ENCODE measurements around the gene SF3B5. TPM values are rescaled to one million over a fixed set of nuclear protein-coding genes. Genes with fewer than 3 reads are reported as not detected.

Gene SF3B5
- total and polyA plus RNA-seq, 2 of the 8 experiments (the other 6 are each of a cell fraction or from before 2014, with no cell fraction given) = 195 to 588 TPM

DNA sequence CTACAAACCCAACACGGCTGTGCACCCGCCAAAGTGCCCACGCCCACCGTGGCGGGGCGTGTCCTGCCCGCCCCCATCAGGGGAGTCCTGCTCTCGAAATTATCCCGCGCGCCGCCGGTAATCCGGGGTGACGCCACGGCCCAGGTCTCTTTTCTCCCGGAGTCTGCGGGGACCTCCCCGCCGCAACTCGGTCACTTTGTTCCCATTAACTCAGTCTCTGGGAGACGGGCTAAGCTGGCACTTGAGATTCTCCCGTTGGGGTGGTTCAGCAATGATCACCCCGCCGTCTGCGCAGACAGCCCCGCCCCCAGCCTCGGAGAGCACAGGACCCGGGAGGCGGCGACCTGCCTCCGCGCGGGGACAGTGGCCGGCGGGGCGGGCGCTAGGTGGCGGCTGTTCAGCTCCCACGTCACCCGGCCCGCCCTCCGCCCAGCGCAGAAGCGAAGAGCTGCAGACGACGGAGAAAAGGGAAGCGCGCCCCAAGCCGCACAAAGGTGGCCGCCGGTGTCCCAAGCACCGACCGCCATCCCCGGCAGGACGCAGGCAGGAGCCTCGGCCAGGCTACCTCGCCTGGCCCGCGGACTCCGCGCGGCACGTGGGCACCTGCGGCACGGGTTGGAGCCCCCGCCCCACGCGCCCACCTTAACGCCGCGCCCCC, 31.5 kb downstream of the SF3B5 start (continued):
- TF ChIP-seq GTF2F1 (IDR thresholded peaks at IDR 0.05; ENCODE audit: borderline replicate concordance, low read depth, low read length) (no peak), CTCF (IDR thresholded peaks at IDR 0.05; ENCODE audit: control extremely low read depth in 1 of 3, insufficient read depth in 1 of 3, low read depth in 1 of 3, low read length in 3 of 3) (peak in 2 of 3 experiments; percentile 3 to 7; a peak in 2 of 4 replicates), KDM5A (IDR thresholded peaks at IDR 0.05; ENCODE audit: low read length) (no peak), MAX (IDR thresholded peaks at IDR 0.05) (peak; percentile 78), TCF12 (IDR thresholded peaks at IDR 0.05; ENCODE audit: low read depth, low read length) (no peak), POLR2A (IDR thresholded peaks at IDR 0.05; ENCODE audit: control extremely low read depth in 1 of 2, low read depth in 2 of 2, low read length in 2 of 2) (peak in 1 of 2 experiments; percentile 49; a peak in 2 of 3 replicates), KDM4A (IDR thresholded peaks at IDR 0.05; ENCODE audit: low read depth, low read length, severe bottlenecking) (peak; percentile 94), SUZ12 (IDR thresholded peaks at IDR 0.05; ENCODE audit: low read length) (peak; percentile 55)
- TF ChIP-seq, protein P1, sequence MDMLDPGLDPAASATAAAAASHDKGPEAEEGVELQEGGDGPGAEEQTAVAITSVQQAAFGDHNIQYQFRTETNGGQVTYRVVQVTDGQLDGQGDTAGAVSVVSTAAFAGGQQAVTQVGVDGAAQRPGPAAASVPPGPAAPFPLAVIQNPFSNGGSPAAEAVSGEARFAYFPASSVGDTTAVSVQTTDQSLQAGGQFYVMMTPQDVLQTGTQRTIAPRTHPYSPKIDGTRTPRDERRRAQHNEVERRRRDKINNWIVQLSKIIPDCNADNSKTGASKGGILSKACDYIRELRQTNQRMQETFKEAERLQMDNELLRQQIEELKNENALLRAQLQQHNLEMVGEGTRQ (IDR thresholded peaks at IDR 0.05; ENCODE audit: low read length) = no peak
